Trophoblast cell (in vitro differentiated cells and primary cell): ENCODE data around the gene LGALS9C.
"Not testable (repeated sequence)": the region's sequence is repeated elsewhere in the genome, so short reads cannot be mapped to it uniquely, and the experiment has no call there.

ENCODE experiments used
- DNase-seq, 2 donors: peaks; one replicate each; pipeline ENCODE4 v3.0.0-alpha.2; 2016
- H2AFZ ChIP-seq: 2 replicates; pipeline ENCODE4 v1.6.1; 2013; ENCODE audit warnings: low read length, moderate library complexity, mild to moderate bottlenecking; ENCODE audit not compliant: insufficient read depth, poor library complexity
- H2AK5ac ChIP-seq: 2 replicates; pipeline ENCODE4 v1.6.1; 2013; ENCODE audit warnings: mild to moderate bottlenecking, low read length
- H2BK120ac ChIP-seq: 2 replicates; pipeline ENCODE4 v1.6.1; 2013; ENCODE audit warnings: low read length, mild to moderate bottlenecking, moderate library complexity; ENCODE audit not compliant: insufficient read depth, poor library complexity
- H2BK12ac ChIP-seq: 2 replicates; pipeline ENCODE4 v1.6.1; 2013; ENCODE audit warnings: mild to moderate bottlenecking, low read length, moderate library complexity
- H2BK5ac ChIP-seq: 2 replicates; pipeline ENCODE4 v1.6.1; 2013; ENCODE audit warnings: low read length, low read depth, moderate library complexity, mild to moderate bottlenecking; ENCODE audit not compliant: poor library complexity
- H3K14ac ChIP-seq: 2 replicates; pipeline ENCODE4 v1.6.1; 2013; ENCODE audit warnings: mild to moderate bottlenecking, low read length
- H3K18ac ChIP-seq: 2 replicates; pipeline ENCODE4 v1.6.1; 2013; ENCODE audit warnings: mild to moderate bottlenecking, low read length
- H3K23ac ChIP-seq: 2 replicates; pipeline ENCODE4 v1.6.1; 2013; ENCODE audit warnings: low read length
- H3K27ac ChIP-seq: 2 replicates; pipeline ENCODE4 v1.5.1; 2013; ENCODE audit warnings: low read depth, mild to moderate bottlenecking, inconsistent platforms, low read length, moderate library complexity
- H3K27me3 ChIP-seq: 2 replicates; pipeline ENCODE4 v1.6.1; 2013; ENCODE audit warnings: inconsistent platforms, mild to moderate bottlenecking, low read length, moderate library complexity; ENCODE audit not compliant: insufficient read depth
- H3K36me3 ChIP-seq, 2 experiments: 1 replicate in 1 of 2; 2 replicates in 1 of 2; pipeline ENCODE4 v1.6.1; 2013; ENCODE audit warnings: low read length in 2 of 2, mild to moderate bottlenecking in 2 of 2, moderate library complexity in 1 of 2; ENCODE audit not compliant: insufficient read depth in 2 of 2, control insufficient read depth in 1 of 2
- H3K4ac ChIP-seq: 2 replicates; pipeline ENCODE4 v1.6.1; 2013; ENCODE audit warnings: low read depth, mild to moderate bottlenecking, low read length, moderate library complexity
- H3K4me1 ChIP-seq, 2 experiments: 1 replicate in 1 of 2; 2 replicates in 1 of 2; pipeline ENCODE4 v1.6.1; 2013; ENCODE audit warnings: low read length in 2 of 2, mild to moderate bottlenecking in 2 of 2, moderate library complexity in 1 of 2; ENCODE audit not compliant: insufficient read depth in 2 of 2, control insufficient read depth in 1 of 2
- H3K4me2 ChIP-seq: 2 replicates; pipeline ENCODE4 v1.6.1; 2013; ENCODE audit warnings: inconsistent platforms, mild to moderate bottlenecking, low read length, moderate library complexity
- H3K4me3 ChIP-seq: 2 replicates; pipeline ENCODE4 v1.5.1; 2013; ENCODE audit warnings: mild to moderate bottlenecking, low read depth, low read length, inconsistent platforms
- H3K79me1 ChIP-seq: one replicate; pipeline ENCODE4 v1.6.1; 2013; ENCODE audit warnings: low read length
- H3K79me2 ChIP-seq: 2 replicates; pipeline ENCODE4 v1.6.1; 2013; ENCODE audit warnings: low read length, mild to moderate bottlenecking; ENCODE audit not compliant: control insufficient read depth, insufficient read depth, poor library complexity
- H3K9ac ChIP-seq: 2 replicates; pipeline ENCODE4 v1.6.1; 2013; ENCODE audit warnings: mild to moderate bottlenecking, low read length
- H3K9me3 ChIP-seq: 2 replicates; pipeline ENCODE4 v1.6.1; 2013; ENCODE audit warnings: low read depth, mild to moderate bottlenecking, control low read depth, inconsistent platforms, low read length; ENCODE audit not compliant: insufficient read depth
- H4K12ac ChIP-seq: 2 replicates; pipeline ENCODE4 v1.6.1; 2013; ENCODE audit warnings: low read depth, mild to moderate bottlenecking, low read length, moderate library complexity
- H4K8ac ChIP-seq: 2 replicates; pipeline ENCODE4 v1.6.1; 2013; ENCODE audit warnings: low read depth, mild to moderate bottlenecking, low read length, moderate library complexity
- H4K91ac ChIP-seq: one replicate; pipeline ENCODE4 v1.6.1; 2013; ENCODE audit warnings: low read depth, mild to moderate bottlenecking, low read length, moderate library complexity
- WGBS: extraction: QIAGEN DNeasy Blood & Tissue Kit; methylation state at CpG from one replicate; pipeline ENCODE4 v1.1.7; 2013; ENCODE audit warnings: missing lambda C conversion rate; ENCODE audit not compliant: insufficient read length, insufficient coverage; ENCODE audit errors: extremely low coverage; 5-methylcytosine and 5-hydroxymethylcytosine counted together

The LGALS9C gene

DNA sequence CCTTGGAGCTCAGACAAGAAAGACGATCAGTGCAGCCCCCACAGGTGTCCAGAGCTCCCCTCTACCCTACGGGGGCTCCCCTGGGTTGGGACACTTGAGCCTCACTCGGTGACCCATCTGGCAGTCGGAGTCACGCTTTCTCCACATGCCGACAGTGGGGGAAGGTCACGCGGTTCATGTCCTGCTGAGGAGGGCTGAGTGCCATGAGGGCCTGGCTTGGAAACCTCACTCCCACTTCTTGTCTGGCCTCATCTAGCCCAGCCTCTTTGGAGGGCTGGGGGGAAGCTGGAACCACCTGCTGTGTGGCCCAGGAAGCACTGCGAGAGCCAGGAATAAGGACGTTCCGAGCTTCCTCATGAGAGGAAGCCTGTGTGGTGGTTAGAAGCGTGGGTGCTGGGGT is 1.8 kb downstream of the LGALS9C start:
- H2BK120ac ChIP-seq, H4K8ac ChIP-seq, H3K18ac ChIP-seq, H3K27ac ChIP-seq, H2AK5ac ChIP-seq, H3K9ac ChIP-seq, H3K4ac ChIP-seq, H3K79me2 ChIP-seq, H3K36me3 ChIP-seq, H3K4me1 ChIP-seq, H4K12ac ChIP-seq, H3K4me2 ChIP-seq, H3K23ac ChIP-seq, H3K27me3 ChIP-seq, H3K4me3 ChIP-seq, H2AFZ ChIP-seq, H2BK12ac ChIP-seq, H4K91ac ChIP-seq, H2BK5ac ChIP-seq, H3K9me3 ChIP-seq, DNase-seq, H3K14ac ChIP-seq, H3K79me1 ChIP-seq: not testable (repeated sequence)
- WGBS = no CpG with 5 or more reads among the region's 12 CpGs

DNA sequence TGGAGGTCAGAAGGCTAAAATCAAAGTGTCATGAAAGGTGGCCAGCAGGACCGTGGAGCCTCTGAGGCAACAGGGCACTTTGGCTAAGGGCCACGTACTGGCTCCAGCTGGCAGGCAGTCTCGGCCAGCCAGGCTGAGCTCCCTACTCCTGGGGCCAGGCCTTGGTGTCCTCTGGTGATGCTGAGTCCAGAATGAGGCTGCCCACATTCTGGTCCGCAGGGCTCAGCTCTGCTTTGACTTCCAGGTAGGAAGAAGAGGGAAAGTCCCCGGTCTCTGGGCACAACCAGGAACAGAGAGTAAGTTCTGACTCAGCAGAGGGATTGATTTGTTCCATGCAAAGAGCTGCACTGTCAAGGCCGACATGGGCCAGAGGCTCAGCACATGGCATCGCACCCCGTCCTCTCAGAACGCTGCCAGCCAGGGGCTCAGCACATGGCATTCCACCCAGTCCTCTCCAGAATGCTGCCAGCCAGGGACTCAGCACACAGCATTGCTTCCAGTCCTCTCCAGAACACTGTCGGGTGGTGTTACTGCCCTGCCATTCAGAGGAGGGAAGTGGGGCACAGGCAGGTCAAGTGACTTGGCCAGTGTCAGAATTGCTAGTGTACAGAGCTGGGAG is 2.5 kb downstream of the LGALS9C start:
- not testable (repeated sequence) for H4K91ac ChIP-seq, H2AFZ ChIP-seq, H4K12ac ChIP-seq, H3K18ac ChIP-seq, H2BK12ac ChIP-seq, H3K27me3 ChIP-seq, DNase-seq, H4K8ac ChIP-seq, H3K4me2 ChIP-seq, H3K4me3 ChIP-seq, H3K23ac ChIP-seq, H2BK120ac ChIP-seq, H3K36me3 ChIP-seq, H3K4me1 ChIP-seq, H2AK5ac ChIP-seq, H3K27ac ChIP-seq, H2BK5ac ChIP-seq, H3K9ac ChIP-seq, H3K4ac ChIP-seq, H3K79me1 ChIP-seq, H3K79me2 ChIP-seq, H3K9me3 ChIP-seq, H3K14ac ChIP-seq
- no CpG with 5 or more reads among the region's 10 CpGs for WGBS

DNA sequence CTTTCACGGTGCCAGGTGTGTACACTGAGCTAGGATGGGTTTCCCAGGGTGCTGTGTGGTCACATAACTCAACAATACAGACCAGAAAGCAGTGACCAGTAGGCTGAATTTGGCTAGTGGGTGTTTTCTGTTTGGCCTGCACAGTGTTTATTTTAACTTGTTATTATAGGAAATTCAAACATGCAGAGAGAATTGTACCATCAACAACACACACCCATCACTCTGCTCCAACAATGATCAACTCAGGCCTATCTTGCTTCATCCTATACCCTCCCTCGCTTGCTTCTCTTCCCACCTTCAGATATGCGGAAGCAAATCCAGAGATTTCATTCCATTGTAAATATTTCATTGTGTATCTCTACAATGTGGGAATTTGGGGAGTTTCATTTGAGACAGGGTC is 5.2 kb downstream of the LGALS9C start:
- H3K79me2 ChIP-seq, H2BK5ac ChIP-seq, H3K4me2 ChIP-seq, H2AFZ ChIP-seq, DNase-seq, H3K36me3 ChIP-seq, H3K4me3 ChIP-seq, H2BK12ac ChIP-seq, H3K9me3 ChIP-seq, H3K4me1 ChIP-seq, H3K14ac ChIP-seq, H2AK5ac ChIP-seq, H3K23ac ChIP-seq, H3K9ac ChIP-seq, H3K4ac ChIP-seq, H2BK120ac ChIP-seq, H4K91ac ChIP-seq, H4K12ac ChIP-seq, H3K27ac ChIP-seq, H3K79me1 ChIP-seq, H3K18ac ChIP-seq, H3K27me3 ChIP-seq, H4K8ac ChIP-seq: not testable (repeated sequence)
- WGBS = no CpG with 5 or more reads among the region's 3 CpGs

GRCh38 chr17:18485936-18486464 is 9.4 kb downstream of the LGALS9C start:
- H3K27ac ChIP-seq, H3K23ac ChIP-seq, H4K8ac ChIP-seq, H3K18ac ChIP-seq, H2BK5ac ChIP-seq, DNase-seq, H3K4ac ChIP-seq, H2AFZ ChIP-seq, H3K27me3 ChIP-seq, H3K4me3 ChIP-seq, H3K79me1 ChIP-seq, H3K36me3 ChIP-seq, H3K14ac ChIP-seq, H3K4me1 ChIP-seq, H2BK12ac ChIP-seq, H3K79me2 ChIP-seq, H3K9ac ChIP-seq, H3K9me3 ChIP-seq, H4K12ac ChIP-seq, H4K91ac ChIP-seq, H3K4me2 ChIP-seq, H2AK5ac ChIP-seq, H2BK120ac ChIP-seq: not testable (repeated sequence)
- no CpG with 5 or more reads among the region's 10 CpGs for WGBS
